Liver (tissue), 9 donors: ENCODE data around the gene NEK11. TPM values are rescaled to one million over a fixed set of nuclear protein-coding genes. Genes with fewer than 3 reads are reported as not detected.

ENCODE experiments used
- DNase-seq: peaks from one replicate; pipeline ENCODE4 v3.0.0-alpha.2; 2017; ENCODE audit warnings: low spot score
- H3K27ac ChIP-seq, 2 donors: one replicate each; pipeline ENCODE4 v1.7.0; 2013; ENCODE audit warnings: inconsistent platforms in 2 of 2, low read length in 2 of 2, control low read depth in 1 of 2, low read depth in 1 of 2, mild to moderate bottlenecking in 1 of 2
- H3K27me3 ChIP-seq, 4 donors: one replicate each; pipeline versions ENCODE4 v1.6.1 to v1.7.0; 2013; ENCODE audit warnings: low read length in 3 of 4, inconsistent platforms in 1 of 4, mild to moderate bottlenecking in 1 of 4, moderate library complexity in 1 of 4; ENCODE audit not compliant: control insufficient read depth in 4 of 4, insufficient read depth in 4 of 4
- H3K36me3 ChIP-seq, 4 donors: one replicate each; pipeline versions ENCODE4 v1.6.1 to v1.7.0; 2013; ENCODE audit warnings: low read length in 3 of 4, mild to moderate bottlenecking in 3 of 4, low read depth in 1 of 4, moderate library complexity in 1 of 4; ENCODE audit not compliant: control insufficient read depth in 4 of 4, insufficient read depth in 3 of 4
- H3K4me1 ChIP-seq, 4 donors: one replicate each; pipeline versions ENCODE4 v1.6.1 to v1.7.0; 2013; ENCODE audit warnings: low read length in 3 of 4, mild to moderate bottlenecking in 3 of 4, moderate library complexity in 1 of 4; ENCODE audit not compliant: control insufficient read depth in 4 of 4, insufficient read depth in 4 of 4
- H3K4me3 ChIP-seq, 3 donors: one replicate each; pipeline versions ENCODE4 v1.6.1 to v1.7.0; 2013; ENCODE audit warnings: low read length in 3 of 3, control low read depth in 1 of 3, low read depth in 1 of 3, mild to moderate bottlenecking in 1 of 3
- H3K9ac ChIP-seq, 2 donors: one replicate each; pipeline ENCODE4 v1.7.0; 2013; ENCODE audit warnings: low read length in 2 of 2, mild to moderate bottlenecking in 2 of 2, moderate library complexity in 2 of 2, control low read depth in 1 of 2, low read depth in 1 of 2
- H3K9me3 ChIP-seq, 4 donors: one replicate each; pipeline versions ENCODE4 v1.6.1 to v1.7.0; 2013; ENCODE audit warnings: low read length in 3 of 4; ENCODE audit not compliant: control insufficient read depth in 4 of 4
- ATF3 ChIP-seq: IDR thresholded peaks from 2 replicates; pipeline ENCODE4 v1.6.1; 2016; ENCODE audit warnings: antibody characterized with exemption
- CTCF ChIP-seq: fragments of 150-350 bp; IDR thresholded peaks from 2 replicates; pipeline ENCODE4 v1.5.1; 2017; ENCODE audit warnings: improper control_type of control experiment, low read depth, low read length; ENCODE audit not compliant: missing input control
- EGR1 ChIP-seq, 2 donors: IDR thresholded peaks; 2 replicates each; pipeline ENCODE4 v1.6.1; 2016 to 2018; ENCODE audit warnings: antibody characterized with exemption in 2 of 2, low read depth in 2 of 2
- FOXA2 ChIP-seq: IDR thresholded peaks from 2 replicates; pipeline ENCODE4 v1.6.1; 2016; ENCODE audit warnings: antibody characterized with exemption
- GABPA ChIP-seq, 2 donors: IDR thresholded peaks in 1 of 2; conservative IDR thresholded peaks in 1 of 2; 2 replicates each; pipeline ENCODE4 v1.6.1; 2016; ENCODE audit warnings: antibody characterized with exemption in 2 of 2, mild to moderate bottlenecking in 1 of 2, moderate library complexity in 1 of 2
- HNF4A ChIP-seq, 2 donors: conservative IDR thresholded peaks; 2 replicates each; pipeline ENCODE4 v1.6.1; 2016; ENCODE audit warnings: antibody characterized with exemption in 2 of 2, mild to moderate bottlenecking in 2 of 2
- HNF4G ChIP-seq: IDR thresholded peaks from 2 replicates; pipeline ENCODE4 v1.6.1; 2016; ENCODE audit warnings: antibody characterized with exemption
- JUND ChIP-seq, 2 donors: IDR thresholded peaks; 2 replicates each; pipeline ENCODE4 v1.6.1; 2016; ENCODE audit warnings: antibody characterized with exemption in 2 of 2
- NR2F2 ChIP-seq: IDR thresholded peaks from 2 replicates; pipeline ENCODE4 v1.6.1; 2016; ENCODE audit warnings: antibody characterized with exemption
- RAD21 ChIP-seq, 2 donors: IDR thresholded peaks; 2 replicates each; pipeline ENCODE4 v1.6.1; 2016; ENCODE audit warnings: antibody characterized with exemption in 2 of 2, mild to moderate bottlenecking in 2 of 2
- REST ChIP-seq: IDR thresholded peaks from 2 replicates; pipeline ENCODE4 v1.6.1; 2016; ENCODE audit warnings: antibody characterized with exemption, mild to moderate bottlenecking
- RXRA ChIP-seq, 2 donors: IDR thresholded peaks; 2 replicates each; pipeline ENCODE4 v1.6.1; 2017 to 2018; ENCODE audit warnings: antibody characterized with exemption in 2 of 2, mild to moderate bottlenecking in 1 of 2
- SP1 ChIP-seq: IDR thresholded peaks from 2 replicates; pipeline ENCODE4 v1.6.1; 2018; ENCODE audit warnings: antibody characterized with exemption, mild to moderate bottlenecking
- TAF1 ChIP-seq: conservative IDR thresholded peaks from 2 replicates; pipeline ENCODE4 v1.6.1; 2016; ENCODE audit warnings: antibody characterized with exemption, mild to moderate bottlenecking
- YY1 ChIP-seq: IDR thresholded peaks from 2 replicates; pipeline ENCODE4 v1.6.1; 2016; ENCODE audit warnings: antibody characterized with exemption, mild to moderate bottlenecking
- whole genome bisulfite sequencing: extraction: QIAGEN DNeasy Blood & Tissue Kit; methylation state at CpG from one replicate; pipeline ENCODE4 v1.1.7; 2013; 5-methylcytosine and 5-hydroxymethylcytosine counted together
- polyA plus RNA-seq, 2 donors: library from polyadenylated mRNA; stranded (reverse) in 1 of 2; unstranded in 1 of 2; fragments of 200-250 nt in 1 of 2; fragments of >200 nt in 1 of 2; fragmentation: Nextera tagmentation in 1 of 2; extraction: Ambion mirVana in 1 of 2; gene quantifications; one replicate each; pipeline versions ENCODE4 v1.2.1 to v1.2.3, GENCODE V29; 2013 to 2015
- total RNA-seq, 2 donors: library from RNA; depleted of rRNA; stranded (reverse); fragments of >200 nt; gene quantifications; one replicate each; pipeline ENCODE4 v1.2.3, GENCODE V29; 2014
- TF ChIP-seq, protein P1 (sequence below): IDR thresholded peaks from 2 replicates; pipeline ENCODE4 v1.6.1; 2016; ENCODE audit warnings: antibody characterized with exemption
- TF ChIP-seq, protein P2 (sequence below): IDR thresholded peaks from 2 replicates; pipeline ENCODE4 v1.6.1; 2016; ENCODE audit warnings: antibody characterized with exemption
- donor health status: healthy.
- donor health status: healthy.
- donor health status: healthy.
- donor health status: healthy.
- donor health status: healthy.

NEK11 gene
- total and polyA plus RNA-seq, 4 donors = 0.35 to 0.92 (median 0.69) TPM

DNA sequence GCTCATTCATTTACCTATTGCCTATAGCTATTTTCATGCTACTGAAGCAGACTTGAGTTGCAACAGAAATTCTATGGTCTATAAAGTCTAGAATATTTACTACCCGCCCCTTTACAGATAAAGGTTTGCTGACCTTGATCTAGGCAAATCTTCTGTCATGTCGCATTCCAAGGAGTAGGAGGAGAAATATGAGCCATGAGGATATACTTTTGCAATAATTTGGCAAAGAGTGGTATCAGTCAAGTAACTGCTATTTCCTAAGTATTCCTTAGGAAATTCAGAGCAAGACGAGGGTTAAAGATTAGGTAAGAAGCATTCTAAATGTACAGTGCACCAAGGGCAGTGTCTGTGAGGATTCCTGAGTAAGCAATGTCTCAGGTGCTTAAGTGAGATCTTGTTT is 233.8 kb downstream of the NEK11 start:
- TF ChIP-seq JUND (IDR thresholded peaks at IDR 0.05) = no peak
- no peak for TF ChIP-seq TAF1
- no peak for TF ChIP-seq HNF4A (conservative IDR thresholded peaks at IDR 0.05)
- no peak for TF ChIP-seq HNF4G
- no peak for TF ChIP-seq FOXA2
- no peak for TF ChIP-seq SP1
- TF ChIP-seq ATF3 = no peak
- no peak for TF ChIP-seq YY1
- TF ChIP-seq NR2F2 = no peak
- no peak for TF ChIP-seq EGR1 (IDR thresholded peaks at IDR 0.05; ENCODE audit: low read depth in 2 of 2)
- no peak for TF ChIP-seq CTCF
- TF ChIP-seq RAD21 (IDR thresholded peaks at IDR 0.05) = no peak
- no peak for TF ChIP-seq GABPA (IDR thresholded peaks at IDR 0.05 in 1 of 2, conservative IDR thresholded peaks at IDR 0.05 in 1 of 2)
- H3K4me3 ChIP-seq = no peak overlapping the region
- 81% methylated on average over 3 of the region's 3 CpGs for WGBS
- no peaks in the 10 kb centered on the region for H3K27me3 ChIP-seq
- no peaks in the 10 kb centered on the region for H3K4me1 ChIP-seq
- no peak overlapping the region for H3K27ac ChIP-seq
- H3K36me3 ChIP-seq = no peaks in the 10 kb centered on the region
- H3K9ac ChIP-seq = no peak overlapping the region
- H3K9me3 ChIP-seq = peaks cover 0 to 5% (median 2%) of the 10 kb centered on the region in 4 donors
- DNase-seq = no peak

- no peak for DNase-seq
Measured at GRCh38 chr3:131261104-131261503, 234.4 kb downstream of the NEK11 start.

More at GRCh38 chr3:131261104-131261503, 234.4 kb downstream of the NEK11 start:
- Histone ChIP-seq H3K9ac (no peak overlapping the region), H3K36me3 (no peaks in the 10 kb centered on the region), H3K27ac (no peak overlapping the region), H3K4me3 (no peak overlapping the region), H3K9me3 (peaks cover 0 to 5% (median 2%) of the 10 kb centered on the region in 4 donors), H3K27me3 (no peaks in the 10 kb centered on the region), H3K4me1 (no peaks in the 10 kb centered on the region)
- WGBS = 81% methylated on average over 1 of the region's 1 CpG
- TF ChIP-seq SP1 = no peak
- TF ChIP-seq TAF1 = no peak
- TF ChIP-seq JUND (IDR thresholded peaks at IDR 0.05) = no peak
- TF ChIP-seq YY1 = no peak
- TF ChIP-seq REST = no peak
- TF ChIP-seq, protein P1, sequence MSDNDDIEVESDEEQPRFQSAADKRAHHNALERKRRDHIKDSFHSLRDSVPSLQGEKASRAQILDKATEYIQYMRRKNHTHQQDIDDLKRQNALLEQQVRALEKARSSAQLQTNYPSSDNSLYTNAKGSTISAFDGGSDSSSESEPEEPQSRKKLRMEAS = no peak
- no peak for TF ChIP-seq CTCF
- TF ChIP-seq GABPA (IDR thresholded peaks at IDR 0.05 in 1 of 2, conservative IDR thresholded peaks at IDR 0.05 in 1 of 2) = no peak
- TF ChIP-seq RXRA (IDR thresholded peaks at IDR 0.05) = no peak
- TF ChIP-seq, protein P2, sequence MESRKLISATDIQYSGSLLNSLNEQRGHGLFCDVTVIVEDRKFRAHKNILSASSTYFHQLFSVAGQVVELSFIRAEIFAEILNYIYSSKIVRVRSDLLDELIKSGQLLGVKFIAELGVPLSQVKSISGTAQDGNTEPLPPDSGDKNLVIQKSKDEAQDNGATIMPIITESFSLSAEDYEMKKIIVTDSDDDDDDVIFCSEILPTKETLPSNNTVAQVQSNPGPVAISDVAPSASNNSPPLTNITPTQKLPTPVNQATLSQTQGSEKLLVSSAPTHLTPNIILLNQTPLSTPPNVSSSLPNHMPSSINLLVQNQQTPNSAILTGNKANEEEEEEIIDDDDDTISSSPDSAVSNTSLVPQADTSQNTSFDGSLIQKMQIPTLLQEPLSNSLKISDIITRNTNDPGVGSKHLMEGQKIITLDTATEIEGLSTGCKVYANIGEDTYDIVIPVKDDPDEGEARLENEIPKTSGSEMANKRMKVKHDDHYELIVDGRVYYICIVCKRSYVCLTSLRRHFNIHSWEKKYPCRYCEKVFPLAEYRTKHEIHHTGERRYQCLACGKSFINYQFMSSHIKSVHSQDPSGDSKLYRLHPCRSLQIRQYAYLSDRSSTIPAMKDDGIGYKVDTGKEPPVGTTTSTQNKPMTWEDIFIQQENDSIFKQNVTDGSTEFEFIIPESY = no peak
